GM18517 (cell line): ENCODE results near the gene NOA1.
"Not testable (repeated sequence)": the region's sequence is repeated elsewhere in the genome, so short reads cannot be mapped to it uniquely, and the experiment has no call there.

Experiments
- ATAC-seq: cut with Tn5 transposase; IDR thresholded peaks from one replicate; pipeline ENCODE4 v1.9.1; 2021; ENCODE audit warnings: mild to moderate bottlenecking, moderate library complexity; ENCODE audit not compliant: unreplicated experiment

The NOA1 gene

GRCh38 chr4:56959100-56959499 lies 18.3 kb downstream of the NOA1 start:
- no peak for ATAC-seq

GRCh38 chr4:56958111-56958517 lies 19.3 kb downstream of the NOA1 start:
- ATAC-seq = no peak

GRCh38 chr4:56953680-56954520 lies 23.5 kb downstream of the NOA1 start:
- no peak for ATAC-seq

GRCh38 chr4:56941403-56941802 lies 36.0 kb downstream of the NOA1 start:
- no peak for ATAC-seq

GRCh38 chr4:56940971-56941370 lies 36.4 kb downstream of the NOA1 start:
- no peak for ATAC-seq

GRCh38 chr4:56940403-56940802 lies 37.0 kb downstream of the NOA1 start:
- no peak for ATAC-seq

GRCh38 chr4:56939826-56940225 lies 37.6 kb downstream of the NOA1 start:
- not testable (repeated sequence) for ATAC-seq

GRCh38 chr4:56937262-56937661 lies 40.1 kb downstream of the NOA1 start:
- no peak for ATAC-seq

GRCh38 chr4:56931924-56932323 lies 45.5 kb downstream of the NOA1 start:
- ATAC-seq = no peak

GRCh38 chr4:56930638-56931037 lies 46.8 kb downstream of the NOA1 start:
- ATAC-seq = no peak

- ATAC-seq = no peak
Observed at GRCh38 chr4:56927196-56927595, 50.2 kb downstream of the NOA1 start.

- not testable (repeated sequence) for ATAC-seq
Observed at GRCh38 chr4:56914977-56915376, 62.4 kb downstream of the NOA1 start.

- no peak for ATAC-seq
Observed at GRCh38 chr4:56914336-56914735, 63.1 kb downstream of the NOA1 start.
